Effector CD4-positive, alpha-beta T cell (primary cell): ENCODE data around the gene RAD51B.
"Not testable (repeated sequence)": the region's sequence is repeated elsewhere in the genome, so short reads cannot be mapped to it uniquely, and the experiment has no call there.

ENCODE experiments used
- DNase-seq: peaks from one replicate; pipeline ENCODE4 v3.0.0-alpha.2; 2020

Gene RAD51B

GRCh38 chr14:68033336-68033932 is 213.9 kb downstream of the RAD51B start:
- no peak for DNase-seq

- no peak for DNase-seq
These were observed 215.3 kb downstream of the RAD51B start for GRCh38 chr14:68034896-68035295.

- DNase-seq: no peak
These were observed 216.6 kb downstream of the RAD51B start for GRCh38 chr14:68036202-68036601.

GRCh38 chr14:68039593-68039992 is 220.0 kb downstream of the RAD51B start:
- no peak for DNase-seq

GRCh38 chr14:68040633-68041369 is 221.2 kb downstream of the RAD51B start:
- no peak for DNase-seq

- no peak for DNase-seq
These were observed 222.3 kb downstream of the RAD51B start for GRCh38 chr14:68041876-68042354.

GRCh38 chr14:68042586-68043210 is 223.1 kb downstream of the RAD51B start:
- DNase-seq: no peak

GRCh38 chr14:68043752-68044151 is 224.2 kb downstream of the RAD51B start:
- no peak for DNase-seq

- no peak for DNase-seq
These were observed 228.3 kb downstream of the RAD51B start for GRCh38 chr14:68047906-68048305.

GRCh38 chr14:68048815-68049214 is 229.2 kb downstream of the RAD51B start:
- not testable (repeated sequence) for DNase-seq

- no peak for DNase-seq
These were observed 230.6 kb downstream of the RAD51B start for GRCh38 chr14:68050177-68050576.

- no peak for DNase-seq
These were observed 231.6 kb downstream of the RAD51B start for GRCh38 chr14:68051146-68051545.

GRCh38 chr14:68060198-68060597 is 240.6 kb downstream of the RAD51B start:
- DNase-seq: no peak

GRCh38 chr14:68062651-68063050 is 243.1 kb downstream of the RAD51B start:
- no peak for DNase-seq

GRCh38 chr14:68065322-68065721 is 245.7 kb downstream of the RAD51B start:
- no peak for DNase-seq

- no peak for DNase-seq
These were observed 255.3 kb downstream of the RAD51B start for GRCh38 chr14:68074765-68075381.

GRCh38 chr14:68075382-68076029 is 255.9 kb downstream of the RAD51B start:
- no peak for DNase-seq

- no peak for DNase-seq
These were observed 256.9 kb downstream of the RAD51B start for GRCh38 chr14:68076451-68076850.

GRCh38 chr14:68079941-68080697 is 260.5 kb downstream of the RAD51B start:
- no peak for DNase-seq

GRCh38 chr14:68081489-68081888 is 261.9 kb downstream of the RAD51B start:
- no peak for DNase-seq

GRCh38 chr14:68082698-68083291 is 263.2 kb downstream of the RAD51B start:
- DNase-seq: no peak

- no peak for DNase-seq
These were observed 264.7 kb downstream of the RAD51B start for GRCh38 chr14:68084256-68084655.
